T47D (cell line): ENCODE measurements around the gene TCF12.
"Not testable (repeated sequence)": the region's sequence is repeated elsewhere in the genome, so short reads cannot be mapped to it uniquely, and the experiment has no call there.

ENCODE experiments used
- DNase-seq, 2 experiments: peaks; one replicate each; pipeline versions ENCODE4 v3.0.0 to v3.0.0-alpha.2; 2011 to 2012; ENCODE audit warnings: low read depth in 1 of 2, low spot score in 1 of 2
- JUND ChIP-seq: IDR thresholded peaks from 2 replicates; pipeline ENCODE4 v1.6.1; 2012; ENCODE audit warnings: low read depth
- in situ Hi-C: cut with HindIII; loops from 2 replicates; pipeline ENCODE4 v1.10.0; 2016; ENCODE audit warnings: low sequenced_read_pairs, low pct_unique_long_range_greater_than_20kb

The TCF12 gene

DNA sequence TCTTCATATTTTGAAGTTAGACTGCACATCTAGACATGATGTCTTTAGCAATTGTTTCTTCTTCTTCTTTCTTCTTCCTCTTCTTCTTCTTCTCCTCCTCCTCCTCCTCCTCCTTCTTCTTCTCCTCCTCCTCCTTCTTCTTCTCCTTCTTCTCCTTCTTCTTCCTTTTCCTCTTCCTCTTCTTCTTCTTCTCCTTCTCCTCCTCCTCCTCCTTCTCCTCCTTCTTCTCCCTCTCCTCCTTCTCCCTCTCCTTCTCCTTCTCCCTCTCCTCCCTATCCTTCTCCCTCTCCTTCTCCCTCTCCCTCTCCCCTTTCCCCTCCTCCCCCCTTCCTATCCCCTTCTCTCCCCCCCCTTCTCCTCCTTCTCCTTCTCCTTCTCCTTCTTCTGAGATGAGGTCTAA, 21.9 kb downstream of the TCF12 start:
- no peak for TF ChIP-seq JUND
- in situ Hi-C loops: no loop called here
- DNase-seq: no peak

DNA sequence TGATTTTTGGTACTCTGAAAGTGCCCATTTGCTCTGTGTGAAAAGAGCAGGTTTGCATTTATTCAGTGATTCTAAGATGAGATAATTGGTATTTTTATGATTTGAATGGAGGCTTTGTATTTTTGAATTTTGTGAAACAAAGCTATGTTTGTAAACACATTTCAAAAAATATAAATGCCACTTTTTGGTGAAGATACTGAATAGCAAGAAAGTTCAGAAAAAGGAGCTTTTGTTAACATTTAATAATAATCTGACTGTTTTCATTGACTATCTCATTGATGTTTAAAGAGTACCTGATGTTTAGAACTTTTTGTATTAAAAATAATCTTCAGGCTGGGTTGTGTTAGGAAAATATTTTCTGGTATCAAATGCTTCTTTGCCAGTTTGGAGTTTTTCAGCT, 23.7 kb downstream of the TCF12 start:
- no peak for TF ChIP-seq JUND
- DNase-seq: no peak
- in situ Hi-C loops: no loop called here

DNA sequence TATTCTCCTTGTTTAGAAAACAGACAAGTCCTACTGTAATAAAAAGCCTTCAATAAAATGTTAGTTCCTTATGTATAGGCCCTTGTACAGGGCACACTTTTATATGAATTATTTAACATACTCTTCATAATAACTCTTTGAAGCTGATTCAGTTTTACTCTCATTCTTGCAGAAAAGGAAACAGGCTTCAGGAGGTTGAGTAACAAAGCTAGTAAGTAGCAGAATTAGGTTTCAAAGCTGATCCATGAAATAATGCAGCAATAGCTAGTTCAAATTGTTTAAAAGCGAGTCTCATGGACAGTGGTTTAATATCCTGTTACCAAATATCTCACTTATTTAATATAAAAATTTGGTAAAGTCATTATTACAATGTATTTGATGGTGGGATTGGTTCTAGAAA, 25.0 kb downstream of the TCF12 start:
- in situ Hi-C loops: no loop called here
- no peak for TF ChIP-seq JUND
- DNase-seq: no peak

DNA sequence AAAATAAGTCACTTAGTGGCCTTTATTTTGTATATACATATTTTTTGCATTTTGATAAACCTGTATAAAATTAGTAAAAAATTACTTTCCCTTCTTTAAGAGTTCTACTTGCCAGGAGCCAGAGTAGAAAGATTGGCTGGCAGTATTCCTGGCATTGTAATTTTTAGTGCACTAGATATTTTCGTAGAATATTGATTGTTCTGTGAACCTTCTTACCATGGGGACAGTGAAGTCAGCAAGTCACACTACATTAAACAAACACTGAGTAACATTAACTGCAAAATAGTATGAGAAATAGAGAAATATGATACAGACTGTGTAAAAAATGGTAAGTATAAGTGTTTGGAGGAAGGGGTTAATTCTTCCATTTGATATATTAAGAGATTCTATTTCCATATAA, 26.0 kb downstream of the TCF12 start:
- in situ Hi-C loops: no loop called here
- TF ChIP-seq JUND: no peak
- DNase-seq: no peak

DNA sequence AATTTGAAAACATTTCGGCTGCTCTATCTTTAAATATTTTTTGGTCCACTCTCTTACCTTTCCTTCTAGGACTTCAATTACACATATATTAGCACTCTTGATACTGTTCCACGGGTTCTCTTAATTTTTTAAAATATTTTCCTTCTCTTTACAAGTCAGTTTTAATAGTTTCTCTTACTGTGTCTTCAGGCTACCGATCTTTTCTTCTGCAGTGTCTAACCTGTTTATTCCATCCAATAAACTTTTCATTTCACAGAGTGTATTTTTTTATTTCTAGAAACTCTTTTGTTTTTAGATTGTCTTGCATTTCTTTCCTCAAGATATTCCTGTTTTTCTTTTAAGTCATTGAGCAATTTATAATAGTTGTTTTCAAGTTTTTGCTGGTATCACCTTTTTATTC, 27.7 kb downstream of the TCF12 start:
- in situ Hi-C loops: no loop called here

DNA sequence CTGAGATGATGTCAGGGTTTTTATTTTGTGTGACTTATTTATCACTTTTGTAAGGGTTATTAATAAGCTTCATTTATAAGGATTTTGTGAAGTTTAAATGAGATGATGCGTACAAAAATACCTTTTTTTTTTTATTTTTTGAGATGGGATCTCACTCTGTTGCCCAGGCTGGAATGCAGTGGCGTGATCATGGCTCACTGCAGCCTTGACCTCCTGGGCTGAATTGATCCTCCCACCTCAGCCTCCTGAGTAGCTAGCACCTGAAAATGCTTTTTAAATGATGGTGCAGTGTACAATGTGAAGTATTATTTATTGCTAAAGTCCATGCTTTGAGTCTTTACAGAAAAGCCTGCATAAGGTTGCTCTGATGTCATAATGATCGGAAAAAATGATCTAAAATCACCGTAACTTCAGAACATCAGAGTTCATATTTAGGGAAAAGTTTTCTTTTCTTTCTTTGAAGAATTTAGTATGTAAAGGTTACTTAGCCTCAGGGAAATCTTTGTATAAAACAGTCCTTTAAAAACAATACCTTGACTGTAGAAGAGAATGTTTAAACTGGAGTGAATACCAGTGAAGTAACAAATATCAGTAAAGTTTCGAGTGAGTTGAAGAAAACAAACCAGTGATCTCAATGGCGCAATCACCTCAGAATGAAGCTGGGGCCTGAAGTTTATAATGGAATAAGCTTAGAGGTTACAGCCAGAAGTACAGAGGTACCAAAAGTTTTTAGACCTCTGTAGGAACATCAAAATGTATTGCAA, 29.7 kb downstream of the TCF12 start:
- in situ Hi-C loops: no loop called here
- no peak for TF ChIP-seq JUND

More for the DNA sequence above, 27.7 kb downstream of the TCF12 start:
- no peak for DNase-seq
- TF ChIP-seq JUND: no peak

DNA sequence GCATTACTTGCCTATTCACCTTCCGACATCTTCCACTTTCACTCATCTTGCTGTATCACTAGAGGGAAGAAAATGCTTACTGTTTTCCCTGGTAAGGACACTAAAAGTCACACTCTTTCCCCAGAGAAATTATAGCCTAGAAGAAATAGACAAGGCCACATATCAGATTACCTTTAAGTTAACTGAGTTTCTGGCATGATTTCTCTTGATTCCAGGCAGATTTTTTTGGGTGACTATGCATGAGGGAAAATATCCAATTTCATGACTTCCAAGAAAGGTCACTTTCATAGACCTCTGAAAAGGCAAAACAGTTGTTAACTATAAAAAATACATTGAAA, 30.3 kb downstream of the TCF12 start:
- TF ChIP-seq JUND: no peak
- no peak for DNase-seq
- in situ Hi-C loops: no loop called here

More for the DNA sequence above, 29.7 kb downstream of the TCF12 start:
- no peak for DNase-seq

DNA sequence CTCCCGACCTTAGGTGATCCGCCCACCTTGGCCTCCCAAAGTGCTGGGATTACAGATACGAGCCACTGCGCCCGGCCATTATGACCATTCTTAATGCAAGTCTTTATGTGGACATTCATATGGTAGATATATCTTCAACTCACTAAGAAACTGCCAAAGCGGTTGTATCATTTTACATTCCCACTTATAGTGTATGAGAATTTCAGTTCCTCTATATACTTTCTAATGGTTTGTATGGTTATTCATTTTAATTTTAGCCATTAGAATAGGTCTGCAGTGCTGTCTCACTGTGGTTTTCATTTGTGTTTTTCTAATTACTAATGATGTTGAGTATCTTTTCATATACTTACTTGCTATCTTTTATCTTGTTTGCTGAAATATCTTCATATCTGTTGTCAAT, 32.5 kb downstream of the TCF12 start:
- TF ChIP-seq JUND: no peak
- DNase-seq: no peak
- in situ Hi-C loops: no loop called here

DNA sequence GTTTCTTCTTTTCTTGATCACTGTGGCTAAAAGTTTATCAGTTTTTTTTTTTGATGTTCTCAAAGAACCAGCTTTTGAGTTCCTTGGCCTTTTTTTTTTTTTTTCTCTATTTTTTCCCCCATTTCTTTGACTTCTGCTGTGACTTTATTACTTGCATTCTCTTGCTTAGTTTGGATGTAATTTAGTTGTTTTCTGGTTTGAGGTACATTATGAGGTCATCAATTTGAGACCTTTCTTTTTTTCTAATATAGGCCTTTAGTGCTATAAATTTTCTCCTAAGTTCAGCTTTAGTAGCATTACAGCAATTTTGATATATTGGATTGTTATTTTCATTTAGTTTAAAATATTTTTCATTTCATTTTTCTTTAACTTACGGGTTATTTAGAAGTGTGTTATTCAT, 35.3 kb downstream of the TCF12 start:
- no peak for DNase-seq
- TF ChIP-seq JUND: no peak
- in situ Hi-C loops: no loop called here

DNA sequence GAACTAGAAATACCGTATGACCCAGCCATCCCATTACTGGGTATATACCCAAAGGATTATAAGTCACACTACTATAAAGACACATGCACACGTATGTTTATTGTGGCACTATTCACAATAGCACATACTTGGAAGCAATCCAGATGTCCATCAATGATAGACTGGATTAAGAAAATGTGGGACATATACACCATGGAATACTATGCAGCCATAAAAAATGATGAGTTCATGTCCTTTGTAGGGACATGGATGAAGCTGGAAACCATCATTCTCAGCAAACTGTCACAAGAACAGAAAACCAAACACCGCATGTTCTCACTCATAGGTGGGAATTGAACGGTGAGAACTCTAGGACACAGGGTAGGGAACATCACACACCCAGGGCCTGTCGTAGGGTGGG, 36.6 kb downstream of the TCF12 start:
- in situ Hi-C loops, DNase-seq: not testable (repeated sequence)

DNA sequence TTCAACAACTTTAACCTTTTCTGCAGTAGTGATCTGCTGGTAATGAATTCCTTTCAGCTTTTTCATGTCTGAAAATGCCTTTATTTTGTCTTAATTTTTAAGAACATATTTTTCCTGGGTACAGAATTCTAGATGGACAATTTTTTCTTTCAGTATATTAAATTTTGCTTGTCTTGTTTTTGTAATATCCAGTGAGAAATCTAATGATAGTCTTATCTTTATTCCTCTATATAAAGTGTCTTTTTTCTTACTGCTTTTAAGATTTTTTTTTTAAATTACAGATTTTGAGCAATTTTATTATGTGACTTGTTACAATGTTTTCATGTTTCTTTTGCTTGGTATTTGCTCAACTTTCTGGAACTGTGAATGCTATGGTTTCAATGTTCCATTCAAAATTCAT, 38.1 kb downstream of the TCF12 start:
- DNase-seq: no peak
- in situ Hi-C loops: no loop called here
- no peak for TF ChIP-seq JUND

DNA sequence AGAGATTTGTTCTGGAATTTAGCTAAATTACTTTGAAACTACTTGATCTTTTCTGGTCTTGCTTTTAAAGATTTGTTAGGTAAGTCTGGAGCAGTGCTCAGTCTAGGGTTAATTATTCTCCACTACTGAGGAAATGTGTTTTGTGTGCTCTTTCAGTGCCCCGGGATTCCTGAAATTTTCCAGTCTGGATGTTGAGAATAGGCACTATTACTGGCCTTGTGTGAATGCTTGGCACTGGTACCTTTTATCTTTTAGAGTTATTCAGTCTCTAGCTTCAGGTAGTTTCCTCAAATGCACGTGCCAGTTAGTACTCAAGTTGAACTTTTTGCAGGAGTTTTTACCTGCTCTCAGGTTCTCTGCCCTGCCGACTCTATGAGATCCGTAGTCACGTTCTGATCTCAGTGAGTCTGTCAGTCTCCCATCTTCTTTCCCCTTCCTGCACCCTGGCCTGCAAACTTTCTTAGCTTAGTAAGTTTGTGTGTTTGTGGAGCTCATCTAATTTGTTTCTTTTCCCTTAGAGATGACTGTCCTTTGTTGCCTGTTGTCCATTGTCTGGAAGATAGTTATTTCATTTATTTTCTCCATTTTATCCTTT, 39.5 kb downstream of the TCF12 start:
- no peak for TF ChIP-seq JUND
- in situ Hi-C loops: no loop called here
- DNase-seq: no peak

DNA sequence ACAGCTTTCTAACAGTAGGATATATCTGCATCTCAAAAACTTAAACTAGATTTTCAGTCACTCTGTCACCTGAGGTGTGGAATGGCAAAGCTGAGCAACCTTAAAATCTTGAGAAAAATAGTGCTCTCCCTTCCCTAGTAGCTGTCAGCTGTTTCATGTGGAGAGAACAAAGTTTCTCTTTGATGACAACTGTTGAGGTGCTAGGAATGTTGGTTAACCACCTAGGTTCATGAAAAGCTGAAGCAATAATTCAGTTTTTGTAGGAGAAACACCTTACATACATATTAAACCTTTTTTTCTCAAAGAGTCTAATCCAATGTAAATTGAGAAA, 40.8 kb downstream of the TCF12 start:
- TF ChIP-seq JUND: no peak
- in situ Hi-C loops: no loop called here
- DNase-seq: no peak

DNA sequence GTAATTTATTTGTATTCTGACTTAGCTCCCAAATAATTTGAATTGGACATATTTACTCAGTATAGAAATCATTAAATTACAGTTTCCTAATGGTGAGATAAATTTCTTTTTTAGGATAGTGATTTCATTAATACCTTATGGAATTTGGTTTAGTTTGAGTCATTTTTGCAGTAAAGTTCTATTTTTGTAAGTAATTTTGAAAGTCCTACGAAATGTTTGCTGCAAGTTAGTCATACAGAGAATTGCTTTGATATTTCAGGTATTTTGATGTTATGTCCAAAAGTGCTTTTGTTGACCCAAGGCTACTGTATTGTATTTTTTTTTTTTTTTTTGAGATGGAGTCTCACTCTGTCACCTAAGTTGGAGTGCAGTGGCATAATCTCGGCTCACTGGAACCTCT, 41.7 kb downstream of the TCF12 start:
- in situ Hi-C loops: no loop called here
- TF ChIP-seq JUND: no peak
- no peak for DNase-seq

DNA sequence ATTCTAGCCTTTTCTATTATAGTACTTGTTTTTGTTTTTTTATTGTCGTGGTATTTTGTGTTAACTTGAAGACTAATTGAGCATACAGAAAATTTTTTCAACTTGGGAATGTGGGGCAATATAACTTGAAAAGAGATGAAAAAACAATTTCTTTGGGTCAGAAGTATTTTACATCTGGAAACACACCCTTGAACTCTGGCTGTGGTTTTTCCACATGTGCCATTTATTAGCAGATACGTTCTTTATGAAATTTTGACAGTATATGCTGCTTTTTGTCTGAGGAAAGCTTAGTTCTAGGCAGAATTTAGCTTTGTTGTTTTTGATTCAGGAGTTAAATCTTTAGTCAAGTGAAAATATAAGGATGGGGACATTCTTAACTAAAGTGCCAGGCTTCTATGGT, 44.7 kb downstream of the TCF12 start:
- DNase-seq: no peak

More for the DNA sequence above, 44.7 kb downstream of the TCF12 start:
- no peak for TF ChIP-seq JUND
- in situ Hi-C loops: no loop called here
